Astrocyte (in vitro differentiated cells and primary cell): ENCODE results near the gene SHC3. TPM values are rescaled to one million over a fixed set of nuclear protein-coding genes. Genes with fewer than 3 reads are reported as not detected.

Experiments used
- DNase-seq: peaks from one replicate; pipeline ENCODE4 v3.0.0-alpha.2; 2010; ENCODE audit warnings: low read depth
- FAIRE-seq: peaks from 2 replicates; lab custom pipeline; 2011; peaks lifted over from hg19 to GRCh38; lab: Jason Lieb, UNC
- H2AFZ ChIP-seq: 2 replicates; pipeline ENCODE4 v1.6.0; 2012; ENCODE audit warnings: low read depth, low read length, inconsistent platforms
- H3K27ac ChIP-seq: 2 replicates; pipeline ENCODE4 v1.5.1; 2011; ENCODE audit warnings: low read depth, low read length, inconsistent platforms
- H3K27me3 ChIP-seq: 2 replicates; pipeline ENCODE4 v1.6.0; 2011; ENCODE audit warnings: low read length, inconsistent platforms; ENCODE audit not compliant: insufficient read depth
- H3K36me3 ChIP-seq: 2 replicates; pipeline ENCODE4 v1.5.1; 2011; ENCODE audit warnings: low read length, inconsistent platforms; ENCODE audit not compliant: insufficient read depth
- H3K4me1 ChIP-seq: 2 replicates; pipeline ENCODE4 v1.5.1; 2011; ENCODE audit warnings: low read length, inconsistent platforms; ENCODE audit not compliant: insufficient read depth
- H3K4me2 ChIP-seq: 2 replicates; pipeline ENCODE4 v1.6.0; 2012; ENCODE audit warnings: low read length, inconsistent platforms
- H3K4me3 ChIP-seq: 2 replicates; pipeline ENCODE4 v1.5.1; 2011; ENCODE audit warnings: low read depth, mild to moderate bottlenecking, low read length, inconsistent platforms; ENCODE audit not compliant: insufficient read depth
- H3K79me2 ChIP-seq: 2 replicates; pipeline ENCODE4 v1.6.0; 2012; ENCODE audit warnings: mild to moderate bottlenecking, low read length, inconsistent platforms; ENCODE audit not compliant: insufficient read depth
- H3K9ac ChIP-seq: 2 replicates; pipeline ENCODE4 v1.6.0; 2012; ENCODE audit warnings: mild to moderate bottlenecking, low read length, inconsistent platforms
- H3K9me3 ChIP-seq: 2 replicates; pipeline ENCODE4 v1.5.1; 2012; ENCODE audit warnings: low read depth, mild to moderate bottlenecking, low read length, inconsistent platforms; ENCODE audit not compliant: insufficient read depth
- H4K20me1 ChIP-seq: 2 replicates; pipeline ENCODE4 v1.6.0; 2012; ENCODE audit warnings: low read length, inconsistent platforms; ENCODE audit not compliant: insufficient read depth
- H3K27ac Mint-ChIP-seq: one replicate; pipeline ENCODE4 v1.8.0; 2021; ENCODE audit warnings: mild to moderate bottlenecking, mixed read lengths; ENCODE audit not compliant: unreplicated experiment
- H3K27me3 Mint-ChIP-seq: one replicate; pipeline ENCODE4 v1.8.0; 2021; ENCODE audit warnings: low read depth, mixed read lengths; ENCODE audit not compliant: unreplicated experiment
- H3K36me3 Mint-ChIP-seq: one replicate; pipeline ENCODE4 v1.8.0; 2021; ENCODE audit warnings: low read depth, mixed read lengths; ENCODE audit not compliant: unreplicated experiment
- H3K4me1 Mint-ChIP-seq: one replicate; pipeline ENCODE4 v1.8.0; 2021; ENCODE audit warnings: low read depth, mixed read lengths; ENCODE audit not compliant: unreplicated experiment
- H3K4me3 Mint-ChIP-seq: one replicate; pipeline ENCODE4 v1.8.0; 2021; ENCODE audit warnings: mild to moderate bottlenecking, moderate library complexity, mixed read lengths; ENCODE audit not compliant: unreplicated experiment
- H3K9me3 Mint-ChIP-seq: one replicate; pipeline ENCODE4 v1.8.0; 2021; ENCODE audit warnings: mild to moderate bottlenecking, mixed read lengths; ENCODE audit not compliant: unreplicated experiment
- CTCF ChIP-seq: IDR thresholded peaks from 2 replicates; pipeline ENCODE4 v1.5.1; 2011; ENCODE audit warnings: low read depth, mild to moderate bottlenecking, inconsistent platforms, low read length, moderate library complexity; ENCODE audit not compliant: insufficient read depth
- EZH2 ChIP-seq: IDR thresholded peaks from 2 replicates; pipeline ENCODE4 v1.6.1; 2012; ENCODE audit warnings: mild to moderate bottlenecking, low read length, inconsistent platforms; ENCODE audit not compliant: insufficient read depth
- total RNA-seq: library from RNA; stranded (reverse); gene quantifications from 2 replicates; pipeline ENCODE4 v1.2.1, GENCODE V29; 2021

SHC3 gene
- total RNA-seq, 1 donor from 2014 or later, result 4.6 TPM

GRCh38 chr9:89167788-89168187, 10.8 kb downstream of the SHC3 start:
- Histone ChIP-seq H3K27me3 (no peaks in the 10 kb centered on the region), H3K4me2 (no peak overlapping the region), H3K9ac (no peak overlapping the region), H3K4me1 (no peaks in the 10 kb centered on the region), H3K36me3 (peaks cover 6% of the 10 kb centered on the region), H2AFZ (no peak overlapping the region), H3K27ac (no peak overlapping the region), H3K9me3 (no peaks in the 10 kb centered on the region), H4K20me1 (peaks cover 63% of the 10 kb centered on the region), H3K4me3 (no peak overlapping the region), H3K79me2 (peaks cover 92% of the 10 kb centered on the region)
- Mint-ChIP-seq H3K4me1 (no peaks in the 10 kb centered on the region), H3K36me3 (peaks cover 4% of the 10 kb centered on the region), H3K4me3 (no peak overlapping the region), H3K9me3 (no peaks in the 10 kb centered on the region), H3K27ac (no peak overlapping the region), H3K27me3 (peaks cover 5% of the 10 kb centered on the region)
- no peak for DNase-seq
- no peak for FAIRE-seq
- TF ChIP-seq EZH2, result no peak
- no peak for TF ChIP-seq CTCF

DNA sequence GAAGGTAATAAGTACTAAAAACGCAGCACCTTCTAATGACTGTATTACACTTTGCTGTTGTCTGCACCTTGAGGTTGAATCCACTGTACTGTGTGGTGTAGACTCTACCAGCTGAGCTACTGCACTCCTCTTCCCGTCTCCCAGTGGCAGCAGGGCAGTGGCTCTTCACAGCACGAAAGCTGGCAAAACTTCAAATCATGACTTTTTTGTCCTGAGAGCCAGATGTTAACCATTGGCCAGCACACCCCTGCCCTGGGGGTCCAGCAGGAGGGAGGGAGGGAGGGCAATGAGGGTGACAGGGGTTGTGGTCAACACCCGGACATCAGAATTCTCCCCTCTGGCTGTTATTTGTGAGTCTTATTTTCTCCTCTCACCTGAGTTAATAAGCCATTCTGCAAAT, 11.8 kb downstream of the SHC3 start:
- no peak for DNase-seq
- Mint-ChIP-seq H3K4me3 (no peak overlapping the region), H3K36me3 (peaks cover 4% of the 10 kb centered on the region), H3K4me1 (no peaks in the 10 kb centered on the region), H3K27ac (no peak overlapping the region), H3K9me3 (no peaks in the 10 kb centered on the region), H3K27me3 (peaks cover 5% of the 10 kb centered on the region)
- Histone ChIP-seq H3K79me2 (peaks cover 82% of the 10 kb centered on the region), H3K9me3 (no peaks in the 10 kb centered on the region), H3K27me3 (no peaks in the 10 kb centered on the region), H3K4me3 (no peak overlapping the region), H3K4me1 (no peaks in the 10 kb centered on the region), H3K4me2 (no peak overlapping the region), H2AFZ (no peak overlapping the region), H3K27ac (no peak overlapping the region), H3K36me3 (peaks cover 6% of the 10 kb centered on the region), H3K9ac (no peak overlapping the region), H4K20me1 (peaks cover 54% of the 10 kb centered on the region)
- no peak for FAIRE-seq
- TF ChIP-seq EZH2 (no peak), CTCF (no peak)

DNA sequence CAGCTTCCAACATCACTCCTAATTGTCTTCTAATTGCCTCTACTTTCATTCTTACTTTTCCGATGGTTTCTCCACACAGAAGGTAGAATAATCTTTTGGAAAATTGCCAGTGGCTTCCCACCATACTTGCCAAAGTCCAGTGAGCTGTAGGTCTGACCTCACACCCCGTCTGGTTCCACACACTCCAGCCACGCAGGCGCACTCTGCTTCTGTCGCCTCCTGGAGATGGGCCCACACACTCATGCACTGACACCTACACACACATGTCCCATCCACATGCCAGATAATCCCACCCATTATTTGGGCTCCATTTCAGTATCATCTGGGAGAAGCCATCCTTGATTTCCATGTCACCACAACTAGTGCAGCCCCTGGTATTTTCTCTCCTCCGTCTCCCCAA, 12.7 kb downstream of the SHC3 start:
- Histone ChIP-seq H3K79me2 (peaks cover 79% of the 10 kb centered on the region), H3K4me3 (no peak overlapping the region), H3K27ac (no peak overlapping the region), H3K27me3 (no peaks in the 10 kb centered on the region), H2AFZ (no peak overlapping the region), H3K36me3 (no peaks in the 10 kb centered on the region), H3K9me3 (no peaks in the 10 kb centered on the region), H3K9ac (no peak overlapping the region), H4K20me1 (peaks cover 46% of the 10 kb centered on the region), H3K4me2 (no peak overlapping the region), H3K4me1 (no peaks in the 10 kb centered on the region)
- TF ChIP-seq EZH2 (no peak), CTCF (no peak)
- DNase-seq (no peak), FAIRE-seq (no peak)
- Mint-ChIP-seq H3K4me3 (no peak overlapping the region), H3K27ac (no peak overlapping the region), H3K9me3 (no peaks in the 10 kb centered on the region), H3K4me1 (no peaks in the 10 kb centered on the region), H3K27me3 (peaks cover 3% of the 10 kb centered on the region), H3K36me3 (peaks cover 4% of the 10 kb centered on the region)
